ENCODE measurements around the gene PIEZO1. TPM values are rescaled to one million over a fixed set of nuclear protein-coding genes. Genes with fewer than 3 reads are reported as not detected.

PIEZO1 gene
- total RNA-seq, 2 donors from 2014 or later, result 84.1 to 97.0 TPM

- Mint-ChIP-seq H3K4me3 (no peak overlapping the region), H3K27ac (no peak overlapping the region), H3K27me3 (ENCODE audit: insufficient read depth) (peaks cover 8% of the 10 kb centered on the region), H3K4me1 (peaks cover 7% of the 10 kb centered on the region), H3K9me3 (no peaks in the 10 kb centered on the region), H3K36me3 (ENCODE audit: low read depth) (no peaks in the 10 kb centered on the region)
- Histone ChIP-seq H3K9me3 (ENCODE audit: control insufficient read depth, low read length) (no peaks in the 10 kb centered on the region), H3K36me3 (ENCODE audit: control insufficient read depth, insufficient read depth, low read length) (no peaks in the 10 kb centered on the region), H3K27ac (ENCODE audit: low read depth, low read length) (no peak overlapping the region), H3K27me3 (ENCODE audit: control insufficient read depth, insufficient read depth, low read length, poor library complexity, severe bottlenecking) (no peaks in the 10 kb centered on the region), H3K4me1 (ENCODE audit: control insufficient read depth, insufficient read depth, low read length) (peaks cover 5% of the 10 kb centered on the region), H3K4me3 (ENCODE audit: low read length) (no peak overlapping the region), H3K9ac (ENCODE audit: extremely low read depth, low read length, poor library complexity, severe bottlenecking) (no peak overlapping the region)
- TF ChIP-seq CTCF (conservative IDR thresholded peaks at IDR 0.05), result no peak
- 91 to 97% methylated on average over 8 to 11 of the region's 11 CpGs for WGBS, 2 experiments (ENCODE audit: insufficient coverage in 1 of 2, insufficient read length in 1 of 2)
- DNase-seq, result no peak
Observed at GRCh38 chr16:88787579-88788314, 2.7 kb upstream of the PIEZO1 start.

GRCh38 chr16:88784856-88785105 lies 239 bp downstream of the PIEZO1 start:
- Histone ChIP-seq H3K9ac (ENCODE audit: extremely low read depth, low read length, poor library complexity, severe bottlenecking) (peak overlapping the region; percentile 79), H3K27ac (ENCODE audit: low read depth, low read length) (no peak overlapping the region), H3K9me3 (ENCODE audit: control insufficient read depth, low read length) (no peaks in the 10 kb centered on the region), H3K4me1 (ENCODE audit: control insufficient read depth, insufficient read depth, low read length) (peaks cover 9% of the 10 kb centered on the region), H3K27me3 (ENCODE audit: control insufficient read depth, insufficient read depth, low read length, poor library complexity, severe bottlenecking) (no peaks in the 10 kb centered on the region), H3K36me3 (ENCODE audit: control insufficient read depth, insufficient read depth, low read length) (no peaks in the 10 kb centered on the region), H3K4me3 (ENCODE audit: low read length) (peak overlapping the region; percentile 80)
- Mint-ChIP-seq H3K9me3 (no peaks in the 10 kb centered on the region), H3K4me1 (peaks cover 12% of the 10 kb centered on the region), H3K27ac (no peak overlapping the region), H3K27me3 (ENCODE audit: insufficient read depth) (peaks cover 5% of the 10 kb centered on the region), H3K4me3 (peak overlapping the region; percentile 65), H3K36me3 (ENCODE audit: low read depth) (no peaks in the 10 kb centered on the region)
- WGBS, 2 experiments (ENCODE audit: insufficient coverage in 1 of 2, insufficient read length in 1 of 2), result 0% methylated on average over 9 to 32 of the region's 32 CpGs
- TF ChIP-seq CTCF (conservative IDR thresholded peaks at IDR 0.05), result no peak
- no peak for DNase-seq

- Histone ChIP-seq H3K27me3 (ENCODE audit: control insufficient read depth, insufficient read depth, low read length, poor library complexity, severe bottlenecking) (no peaks in the 10 kb centered on the region), H3K9me3 (ENCODE audit: control insufficient read depth, low read length) (no peaks in the 10 kb centered on the region), H3K4me1 (ENCODE audit: control insufficient read depth, insufficient read depth, low read length) (peaks cover 10% of the 10 kb centered on the region), H3K4me3 (ENCODE audit: low read length) (peak overlapping the region; percentile 80), H3K27ac (ENCODE audit: low read depth, low read length) (no peak overlapping the region), H3K36me3 (ENCODE audit: control insufficient read depth, insufficient read depth, low read length) (no peaks in the 10 kb centered on the region), H3K9ac (ENCODE audit: extremely low read depth, low read length, poor library complexity, severe bottlenecking) (peak overlapping the region; percentile 79)
- Mint-ChIP-seq H3K9me3 (no peaks in the 10 kb centered on the region), H3K27ac (peak overlapping the region; percentile 89), H3K36me3 (ENCODE audit: low read depth) (no peaks in the 10 kb centered on the region), H3K27me3 (ENCODE audit: insufficient read depth) (peaks cover 5% of the 10 kb centered on the region), H3K4me1 (peaks cover 12% of the 10 kb centered on the region), H3K4me3 (peak overlapping the region; percentile 65)
- TF ChIP-seq CTCF (conservative IDR thresholded peaks at IDR 0.05), result peak; percentile 71
- DNase-seq, result peak; percentile 87
- WGBS, 2 experiments (ENCODE audit: insufficient coverage in 1 of 2, insufficient read length in 1 of 2), result 8 to 13% methylated on average over 26 to 74 of the region's 74 CpGs
Observed at GRCh38 chr16:88784074-88784855, 755 bp downstream of the PIEZO1 start.

Measured in endodermal cell (in vitro differentiated cells).